Measurements from ENCODE around the gene ANKMY1.

Gene ANKMY1

DNA sequence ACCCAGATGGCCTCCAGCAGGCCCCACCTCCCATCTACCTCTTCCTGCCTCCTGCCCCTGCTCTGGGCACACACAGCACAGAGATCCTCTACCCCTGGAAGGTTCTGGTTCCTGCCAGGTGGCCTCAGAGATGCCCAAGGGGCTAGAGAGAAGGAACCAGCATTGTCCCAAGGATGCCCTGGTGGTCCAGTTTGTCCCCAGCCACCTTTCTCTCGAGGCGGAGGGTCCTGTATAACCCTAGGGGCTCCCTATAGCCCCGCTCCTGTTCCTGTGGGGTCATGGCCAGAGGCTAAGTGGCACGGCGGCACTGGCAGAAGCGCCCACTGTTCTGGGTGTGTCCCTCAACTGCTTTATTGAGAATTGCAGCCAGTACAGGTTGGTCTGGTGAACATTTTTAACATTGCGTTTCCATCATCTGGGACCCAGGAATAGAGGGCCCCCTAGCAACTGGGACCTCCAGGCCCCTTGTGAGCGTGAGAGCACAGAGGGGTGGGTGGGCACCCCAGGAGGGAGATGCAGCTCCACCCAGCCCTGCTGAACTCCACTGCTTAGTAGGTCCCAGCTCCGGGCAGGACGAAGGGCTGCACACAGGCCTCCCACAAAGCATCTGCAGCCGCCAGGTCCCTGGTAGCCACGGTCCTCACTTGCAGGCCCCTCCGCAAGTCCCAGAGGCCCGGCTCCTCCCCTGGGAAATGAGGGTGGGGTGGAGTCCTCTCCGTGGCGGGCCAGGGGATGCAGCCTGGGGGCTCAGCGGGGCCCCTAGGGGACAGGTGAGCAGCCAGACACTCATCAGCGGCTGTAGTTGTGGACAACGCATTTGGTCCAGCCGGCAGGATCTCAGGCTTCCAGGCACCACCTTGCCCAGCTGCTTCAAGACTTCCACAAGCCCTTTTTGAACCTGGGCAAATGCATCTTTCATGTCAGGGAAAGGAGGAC is 89.2 kb downstream of the ANKMY1 start:
- no peak for DNase-seq

DNA sequence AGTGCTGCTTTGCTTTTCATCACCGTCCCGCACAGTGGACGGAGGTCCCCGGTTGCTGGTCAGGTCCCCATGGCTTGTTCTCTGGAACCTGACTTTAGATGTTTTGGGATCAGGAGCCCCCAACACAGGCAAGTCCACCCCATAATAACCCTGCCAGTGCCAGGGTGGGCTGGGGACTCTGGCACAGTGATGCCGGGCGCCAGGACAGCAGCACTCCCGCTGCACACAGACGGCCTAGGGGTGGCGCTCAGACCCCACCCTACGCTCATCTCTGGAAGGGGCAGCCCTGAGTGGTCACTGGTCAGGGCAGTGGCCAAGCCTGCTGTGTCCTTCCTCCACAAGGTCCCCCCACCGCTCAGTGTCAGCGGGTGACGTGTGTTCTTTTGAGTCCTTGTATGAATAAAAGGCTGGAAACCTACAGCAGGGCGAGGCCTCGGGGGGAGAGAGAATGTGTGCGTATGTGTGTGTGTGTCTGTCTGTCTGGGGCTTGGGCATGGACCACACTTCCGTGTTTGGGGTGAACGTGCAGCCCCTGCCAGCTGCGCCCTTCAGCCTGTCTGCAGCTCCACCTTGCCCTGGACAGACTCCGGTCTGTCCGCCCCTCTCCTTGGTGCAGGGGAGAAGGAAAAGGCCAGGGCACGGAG is 90.0 kb downstream of the ANKMY1 start:
- DNase-seq = no peak

DNA sequence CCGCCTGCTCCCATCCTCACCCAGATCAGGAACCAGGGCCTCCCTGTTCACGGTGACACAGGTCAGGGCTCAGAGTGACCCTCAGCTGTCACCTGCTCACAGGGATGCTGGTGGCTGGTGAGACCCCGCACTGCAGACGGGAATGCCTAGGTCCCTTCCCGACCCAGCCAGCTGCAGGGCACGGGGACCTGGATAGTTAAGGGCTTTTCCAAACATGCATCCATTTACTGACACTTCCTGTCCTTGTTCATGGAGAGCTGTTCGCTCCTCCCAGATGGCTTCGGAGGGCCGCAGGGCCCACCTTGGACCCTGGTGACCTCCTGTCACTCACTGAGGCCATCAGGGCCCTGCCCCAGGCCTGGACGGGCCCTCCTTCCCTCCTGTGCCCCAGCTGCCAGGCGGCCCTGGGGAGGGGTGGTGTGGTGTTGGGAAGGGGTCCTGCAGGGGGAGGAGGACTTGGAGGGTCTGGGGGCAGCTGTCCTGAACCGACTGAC is 90.6 kb downstream of the ANKMY1 start:
- no peak for DNase-seq

DNA sequence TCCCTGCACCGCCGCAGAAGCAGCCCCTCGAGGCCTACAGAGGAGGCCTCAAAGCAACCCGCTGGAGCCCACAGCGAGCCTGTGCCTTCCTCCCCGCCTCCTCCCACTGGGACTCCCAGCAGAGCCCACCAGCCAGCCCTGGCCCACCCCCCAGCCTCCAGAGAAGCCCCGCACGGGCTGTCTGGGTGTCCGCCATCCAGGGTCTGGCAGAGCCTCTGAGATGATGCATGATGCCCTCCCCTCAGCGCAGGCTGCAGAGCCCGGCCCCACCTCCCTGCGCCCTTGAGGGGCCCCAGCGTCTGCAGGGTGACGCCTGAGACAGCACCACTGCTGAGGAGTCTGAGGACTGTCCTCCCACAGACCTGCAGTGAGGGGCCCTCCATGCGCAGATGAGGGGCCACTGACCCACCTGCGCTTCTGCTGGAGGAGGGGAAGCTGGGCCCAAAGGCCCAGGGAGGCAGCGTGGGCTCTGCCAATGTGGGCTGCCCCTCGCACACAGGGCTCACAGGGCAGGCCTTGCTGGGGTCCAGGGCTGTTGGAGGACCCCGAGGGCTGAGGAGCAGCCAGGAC is 91.1 kb downstream of the ANKMY1 start:
- no peak for DNase-seq

DNA sequence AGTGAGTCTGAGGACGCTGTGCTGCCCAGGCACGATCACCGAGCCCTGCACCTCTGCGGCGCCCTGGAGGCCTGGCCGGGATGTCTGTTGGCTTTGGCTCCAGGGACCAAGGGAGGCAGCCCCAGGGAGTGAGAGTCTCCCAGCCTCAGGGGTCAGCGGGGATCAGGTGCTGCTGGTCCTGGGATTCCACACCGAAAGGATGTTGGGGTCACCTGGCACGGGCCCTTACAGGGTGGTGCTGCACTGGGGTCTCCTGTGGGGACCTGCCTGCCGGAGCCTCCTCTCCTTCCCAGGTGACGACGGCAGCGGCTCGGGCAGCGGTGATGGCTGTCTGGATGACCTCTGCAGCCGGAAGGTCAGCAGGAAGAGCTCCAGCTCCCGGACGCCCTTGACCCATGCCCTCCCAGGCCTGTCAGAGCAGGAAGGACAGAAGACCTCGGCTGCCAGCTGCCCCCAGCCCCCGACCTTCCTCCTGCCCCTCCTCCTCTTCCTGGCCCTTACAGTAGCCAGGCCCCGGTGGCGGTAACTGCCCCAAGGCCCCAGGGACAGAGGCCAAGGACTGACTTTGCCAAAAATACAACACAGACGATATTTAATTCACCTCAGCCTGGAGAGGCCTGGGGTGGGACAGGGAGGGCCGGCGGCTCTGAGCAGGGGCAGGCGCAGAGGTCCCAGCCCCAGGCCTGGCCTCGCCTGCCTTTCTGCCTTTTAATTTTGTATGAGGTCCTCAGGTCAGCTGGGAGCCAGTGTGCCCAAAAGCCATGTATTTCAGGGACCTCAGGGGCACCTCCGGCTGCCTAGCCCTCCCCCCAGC is 91.8 kb downstream of the ANKMY1 start:
- DNase-seq = no peak

DNA sequence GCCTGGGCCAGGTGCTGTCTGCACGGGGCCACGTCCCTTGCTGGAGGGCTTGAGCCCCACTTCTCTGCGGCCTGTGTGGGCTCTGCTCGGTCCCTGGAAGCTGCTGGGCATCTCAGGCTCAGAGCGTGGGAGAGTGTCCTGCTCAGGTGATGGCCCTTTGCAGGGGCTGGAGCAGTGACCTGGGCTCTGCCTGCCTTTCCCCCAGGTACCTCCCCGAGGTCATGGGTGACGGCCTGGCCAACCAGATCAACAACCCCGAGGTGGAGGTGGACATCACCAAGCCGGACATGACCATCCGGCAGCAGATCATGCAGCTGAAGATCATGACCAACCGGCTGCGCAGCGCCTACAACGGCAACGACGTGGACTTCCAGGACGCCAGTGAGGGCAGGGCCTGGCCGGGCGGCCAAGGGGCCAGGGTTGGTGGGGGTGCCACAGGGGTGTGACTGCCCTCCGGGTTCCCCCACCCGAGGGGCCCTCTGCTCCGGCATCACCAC is 92.5 kb downstream of the ANKMY1 start:
- DNase-seq = no peak

DNA sequence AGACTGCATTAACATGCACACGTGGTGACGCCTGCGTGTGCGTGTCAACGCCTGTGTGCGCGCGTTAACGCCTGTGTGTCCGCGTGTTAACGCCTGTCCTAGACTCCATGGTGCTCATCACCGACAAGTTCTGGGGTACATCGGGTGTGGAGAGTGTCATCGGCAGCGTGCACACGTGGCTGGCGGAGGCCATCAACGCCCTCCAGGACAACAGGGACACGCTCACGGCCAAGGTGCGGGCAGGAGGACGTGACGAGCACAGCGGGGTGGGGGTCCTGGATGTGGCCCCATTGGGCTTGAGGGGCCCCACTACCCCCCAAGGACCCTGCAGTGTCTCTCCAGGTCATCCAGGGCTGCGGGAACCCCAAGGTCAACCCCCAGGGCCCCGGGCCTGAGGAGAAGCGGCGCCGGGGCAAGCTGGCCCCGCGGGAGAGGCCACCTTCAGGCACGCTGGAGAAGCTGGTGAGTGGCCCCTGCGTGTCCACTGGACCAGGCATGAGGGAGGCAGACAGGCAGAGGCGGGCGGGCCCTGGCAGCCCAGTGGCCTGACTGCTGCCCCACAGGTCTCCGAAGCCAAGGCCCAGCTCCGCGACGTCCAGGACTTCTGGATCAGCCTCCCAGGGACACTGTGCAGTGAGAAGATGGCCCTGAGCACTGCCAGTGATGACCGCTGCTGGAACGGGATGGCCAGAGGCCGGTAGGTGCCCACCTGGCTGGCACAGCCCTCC is 93.1 kb downstream of the ANKMY1 start:
- no peak for DNase-seq

DNA sequence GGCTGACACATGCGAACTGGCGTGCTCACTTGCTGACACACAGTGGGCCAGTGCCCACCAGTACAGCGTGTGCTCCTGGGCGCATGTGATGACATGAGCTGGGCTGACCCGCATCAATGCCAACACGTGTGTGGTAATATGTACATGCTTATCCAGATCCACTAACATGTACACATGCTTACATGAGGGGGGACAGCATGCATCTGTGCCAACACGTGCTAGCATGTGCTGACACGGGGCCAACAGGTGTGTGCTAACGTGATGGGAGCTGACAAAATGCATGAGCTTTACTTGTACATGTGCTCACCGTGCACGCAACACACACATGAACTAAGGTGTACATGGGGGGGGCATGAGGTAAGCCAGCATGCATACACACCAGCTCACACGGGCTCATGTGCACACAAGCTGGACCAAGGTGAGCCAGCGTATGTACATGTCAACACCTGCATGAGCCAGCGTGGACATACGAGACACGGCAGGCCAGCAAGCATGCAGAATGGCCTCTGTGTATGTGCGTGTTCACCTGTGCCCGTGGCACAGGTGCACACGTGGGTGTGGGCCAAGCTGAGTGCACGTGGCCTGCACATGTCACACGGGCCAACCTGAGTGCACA is 93.8 kb downstream of the ANKMY1 start:
- no peak for DNase-seq

DNA sequence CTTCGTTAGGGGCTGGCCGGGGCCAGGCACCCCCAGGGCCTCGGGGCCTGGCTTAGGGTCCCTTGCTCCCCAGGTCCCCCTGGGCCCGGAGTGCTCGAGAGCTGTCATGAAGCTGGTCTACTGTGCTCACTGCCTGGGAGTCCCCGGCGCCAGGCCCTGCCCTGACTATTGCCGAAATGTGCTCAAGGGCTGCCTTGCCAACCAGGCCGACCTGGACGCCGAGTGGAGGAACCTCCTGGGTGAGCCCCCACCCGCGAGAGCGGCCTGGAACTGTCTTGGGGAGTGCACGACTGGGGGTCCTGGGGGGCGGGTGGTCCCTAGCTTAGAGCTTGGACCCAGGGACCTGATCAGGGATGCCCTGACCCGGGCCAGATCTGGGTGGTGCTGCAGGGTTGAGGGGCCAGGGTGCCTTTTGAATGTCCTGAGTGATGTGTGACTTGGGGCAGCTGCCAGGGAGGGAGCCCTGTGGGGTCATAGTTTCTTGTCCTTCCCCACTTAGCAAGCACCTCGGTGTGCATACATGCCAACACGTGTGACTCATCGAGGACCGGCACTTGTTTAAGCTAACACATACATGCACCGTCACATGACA is 94.4 kb downstream of the ANKMY1 start:
- no peak for DNase-seq

DNA sequence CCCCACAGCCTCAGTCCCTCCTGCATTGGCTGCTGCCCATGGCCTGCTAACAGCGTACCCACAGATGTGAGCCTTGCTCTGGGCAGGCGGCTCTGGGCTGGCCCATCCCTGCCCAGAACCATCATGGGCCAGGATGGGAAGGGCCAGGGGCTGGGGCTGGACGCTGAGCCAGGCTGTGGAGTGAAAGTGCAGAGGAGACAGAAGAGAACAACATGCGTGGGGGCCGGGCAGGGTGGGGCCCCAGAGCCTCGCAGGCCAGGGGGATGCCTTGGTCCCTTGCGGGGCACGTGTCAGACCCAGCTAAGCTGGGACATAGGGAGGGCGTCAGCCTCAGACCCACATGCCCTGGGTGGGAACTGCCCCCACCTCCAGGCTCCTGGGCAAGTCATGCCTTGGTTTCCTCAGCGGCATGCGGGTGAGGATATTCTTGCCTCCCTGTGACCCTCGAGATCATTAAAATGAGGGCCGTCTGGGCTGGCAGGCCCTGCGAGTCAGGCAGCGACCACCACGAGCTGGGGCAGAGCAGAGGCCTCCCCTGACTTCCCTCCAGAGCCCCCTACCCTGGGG is 95.0 kb downstream of the ANKMY1 start:
- no peak for DNase-seq

DNA sequence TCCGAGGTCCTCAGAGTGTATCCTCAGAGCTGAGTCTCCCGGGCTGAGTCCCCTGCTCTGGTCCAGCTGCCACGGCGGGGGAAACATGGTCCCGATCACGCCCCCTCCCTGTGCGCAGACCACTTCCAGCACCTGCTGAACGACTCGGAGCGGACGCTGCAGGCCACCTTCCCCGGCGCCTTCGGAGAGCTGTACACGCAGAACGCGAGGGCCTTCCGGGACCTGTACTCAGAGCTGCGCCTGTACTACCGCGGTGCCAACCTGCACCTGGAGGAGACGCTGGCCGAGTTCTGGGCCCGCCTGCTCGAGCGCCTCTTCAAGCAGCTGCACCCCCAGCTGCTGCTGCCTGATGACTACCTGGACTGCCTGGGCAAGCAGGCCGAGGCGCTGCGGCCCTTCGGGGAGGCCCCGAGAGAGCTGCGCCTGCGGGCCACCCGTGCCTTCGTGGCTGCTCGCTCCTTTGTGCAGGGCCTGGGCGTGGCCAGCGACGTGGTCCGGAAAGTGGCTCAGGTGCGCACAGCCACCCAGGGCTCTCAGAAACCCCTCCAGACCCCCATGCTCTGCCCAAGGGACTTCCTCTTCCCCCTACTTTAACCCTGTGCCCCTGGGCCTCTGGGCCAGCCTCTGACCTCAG is 95.6 kb downstream of the ANKMY1 start:
- no peak for DNase-seq

DNA sequence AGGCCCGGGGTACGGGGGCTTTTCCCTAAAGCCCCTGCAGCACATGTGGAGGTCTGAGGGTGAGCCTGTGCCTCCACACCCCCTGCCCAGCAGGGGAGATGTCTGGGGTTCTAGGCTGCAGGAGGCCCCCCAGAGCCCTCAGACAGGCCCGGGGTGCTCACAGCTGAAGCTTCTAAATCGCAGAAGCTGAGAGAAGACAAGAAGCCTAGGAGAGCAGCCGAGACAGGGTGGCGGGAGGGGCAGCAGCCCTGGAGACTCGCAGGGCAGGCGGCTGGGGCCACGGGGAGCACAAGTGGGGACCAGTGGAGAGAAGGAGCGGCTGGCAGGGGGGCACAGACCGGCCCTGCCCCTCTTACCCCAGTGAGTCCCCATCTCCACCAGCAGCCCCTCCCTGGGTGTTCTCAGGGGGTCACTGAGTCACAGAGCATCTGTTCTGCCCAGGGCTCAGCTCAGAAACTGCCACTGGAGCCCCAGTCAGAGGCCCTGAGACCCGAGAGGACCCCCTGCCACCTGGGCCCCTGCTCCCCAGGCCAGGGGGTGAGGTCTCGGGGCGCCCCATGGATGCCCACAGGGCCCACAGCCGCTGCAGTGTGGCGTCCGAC is 96.2 kb downstream of the ANKMY1 start:
- DNase-seq = no peak

DNA sequence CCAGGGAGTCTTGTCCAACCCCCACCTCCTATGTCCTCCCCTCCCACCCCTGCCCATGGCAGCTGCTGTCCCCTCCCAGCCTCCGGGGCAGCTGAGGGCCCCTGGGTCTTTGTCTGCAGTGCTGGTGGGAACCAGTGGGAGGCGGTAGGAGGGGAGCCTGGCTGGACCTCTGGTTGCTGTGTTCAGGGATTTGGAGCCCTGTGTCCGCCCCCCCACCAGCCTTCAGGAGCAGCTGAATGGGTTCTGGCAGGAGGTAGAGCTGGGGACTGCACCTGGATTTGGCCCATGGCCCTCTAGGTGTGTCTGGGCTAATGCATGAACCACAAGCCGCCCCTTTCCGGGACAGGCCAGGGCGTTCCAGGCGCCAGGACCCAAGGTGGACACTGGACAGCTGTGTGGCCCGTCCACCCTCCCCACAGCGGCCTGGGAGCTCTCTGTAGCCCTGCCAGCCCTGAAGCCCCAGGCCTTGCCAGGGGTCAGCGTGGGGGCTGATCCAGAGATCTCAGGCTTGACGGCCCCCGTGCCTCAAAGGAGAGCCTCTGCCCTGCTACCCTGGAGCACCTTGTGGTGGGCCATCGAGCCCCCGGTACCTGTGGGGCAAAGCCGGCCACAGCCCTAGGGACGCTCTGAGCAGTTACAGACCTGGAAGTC is 96.9 kb downstream of the ANKMY1 start:
- no peak for DNase-seq

DNA sequence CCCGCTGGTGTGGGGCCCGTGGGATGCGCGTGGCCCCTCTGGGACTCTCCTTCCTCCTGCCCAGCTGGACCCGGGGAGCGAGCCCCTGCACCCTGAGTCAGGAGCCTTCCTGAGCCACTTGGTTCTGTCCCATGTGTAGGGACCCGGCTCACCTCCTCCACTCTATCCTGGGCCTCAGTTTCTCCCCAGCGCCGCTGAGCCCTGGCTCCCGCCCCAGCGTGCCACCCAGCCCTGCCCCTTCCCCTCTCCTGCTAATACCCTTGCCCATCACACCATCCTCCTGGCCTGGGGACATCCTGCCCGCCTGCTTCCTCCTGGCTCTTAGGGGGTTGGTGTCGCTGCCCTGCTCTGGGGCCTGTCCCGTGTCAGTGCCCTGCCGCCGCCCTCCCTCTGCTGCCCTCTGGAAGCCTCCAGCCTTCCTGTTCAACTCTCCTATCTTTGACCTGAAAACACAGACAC is 97.5 kb downstream of the ANKMY1 start:
- no peak for DNase-seq

DNA sequence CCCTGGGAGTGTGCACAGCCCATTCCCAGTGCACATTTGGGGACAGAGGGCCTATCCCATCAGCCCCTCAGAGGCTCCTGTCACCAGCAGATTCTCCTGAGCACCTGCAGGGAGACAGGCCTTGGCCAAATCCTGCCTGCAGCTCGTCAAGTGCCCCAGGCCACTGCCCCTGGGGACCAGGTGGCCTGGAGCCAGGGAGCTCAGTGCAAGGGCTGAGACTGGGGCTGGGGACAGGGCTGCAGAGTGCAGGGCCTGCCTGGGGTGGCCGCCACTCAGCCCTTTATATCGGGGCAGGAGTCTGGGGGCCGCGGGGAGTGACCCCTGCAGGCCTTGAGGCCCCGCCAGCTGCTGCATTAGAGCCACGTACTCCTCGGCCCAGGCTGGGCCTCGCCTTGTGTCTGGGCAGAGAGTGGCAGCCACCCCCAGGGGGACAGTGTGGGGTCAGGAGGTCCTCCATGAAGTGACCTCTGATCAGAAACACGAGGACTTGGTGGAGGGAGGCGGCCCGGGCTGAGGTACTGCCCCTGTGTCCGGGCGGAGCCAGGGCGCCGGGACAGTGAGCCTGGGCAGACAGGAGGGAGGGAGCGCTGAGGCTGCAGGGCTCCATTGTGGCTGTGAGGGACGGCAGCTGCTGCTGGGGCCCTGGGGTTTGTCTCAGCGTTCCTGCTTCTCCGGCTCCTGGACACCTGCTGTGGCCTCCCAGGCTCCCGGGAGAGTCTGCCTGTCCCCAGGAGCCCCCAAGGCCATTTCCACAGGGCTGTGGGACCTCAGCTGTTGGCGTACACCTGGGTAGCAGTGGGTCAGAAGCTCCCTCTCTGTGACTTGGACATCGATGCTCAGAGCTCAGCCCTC is 98.2 kb downstream of the ANKMY1 start:
- DNase-seq = no peak

DNA sequence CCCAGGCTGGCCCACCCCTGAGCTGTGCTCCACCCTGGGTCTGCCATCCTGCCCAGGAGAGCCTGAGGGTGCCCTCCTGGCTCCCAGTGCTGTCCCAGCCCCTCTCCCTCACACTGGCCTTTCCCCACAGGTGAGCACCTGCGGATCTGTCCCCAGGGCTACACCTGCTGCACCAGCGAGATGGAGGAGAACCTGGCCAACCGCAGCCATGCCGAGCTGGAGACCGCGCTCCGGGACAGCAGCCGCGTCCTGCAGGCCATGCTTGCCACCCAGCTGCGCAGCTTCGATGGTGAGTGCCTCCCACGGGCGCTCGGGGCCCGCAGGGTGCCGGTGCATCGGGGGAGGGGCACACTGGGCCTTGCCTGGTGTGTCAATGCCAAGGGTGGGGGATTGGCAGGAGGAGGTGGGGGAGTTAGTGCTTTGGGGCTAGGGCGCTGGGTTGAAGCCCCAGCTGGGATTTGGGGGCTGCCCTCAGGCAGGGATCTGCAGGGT is 98.8 kb downstream of the ANKMY1 start:
- DNase-seq = no peak

DNA sequence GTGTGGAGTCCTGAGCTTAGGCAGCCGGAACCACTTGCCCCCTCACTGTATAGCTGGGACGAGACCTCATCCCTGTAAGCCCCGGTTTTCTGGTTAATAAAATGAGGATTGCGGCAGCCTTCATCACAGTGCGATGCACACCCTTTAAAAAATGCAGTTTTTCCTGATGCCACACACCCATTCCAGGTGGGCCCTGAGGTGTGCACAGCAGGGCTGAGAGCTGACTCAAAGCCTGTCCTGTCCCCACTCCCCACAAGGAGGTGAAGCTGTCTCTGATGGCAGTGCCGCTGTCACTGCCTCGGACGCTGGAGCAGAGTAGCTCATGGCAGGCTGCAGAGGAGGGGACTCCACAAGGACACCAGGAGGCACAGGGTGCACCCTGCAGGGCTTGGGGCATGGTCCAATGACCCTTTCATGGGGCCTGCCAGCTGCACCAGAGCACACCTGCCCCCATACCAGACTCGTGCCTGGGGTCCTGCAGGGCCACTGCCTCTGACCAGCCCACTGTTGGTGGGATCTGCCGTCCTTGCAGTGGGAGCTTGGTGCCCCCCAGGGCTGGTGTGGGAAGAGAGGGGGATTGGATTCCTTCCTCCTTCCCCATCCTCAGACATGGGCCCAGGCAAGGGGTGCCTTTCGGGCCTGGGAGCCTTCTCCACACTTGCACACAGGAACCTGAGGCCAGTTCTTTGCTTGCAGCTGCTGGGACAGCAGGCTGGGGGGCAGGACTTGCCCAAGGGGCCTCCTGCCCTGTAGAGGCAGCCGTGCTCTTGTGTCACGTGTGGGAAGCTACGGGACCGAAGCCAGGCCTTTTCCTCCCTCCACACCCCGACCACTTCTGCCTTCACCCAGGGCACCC is 99.5 kb downstream of the ANKMY1 start:
- no peak for DNase-seq
